ENCODE data around the gene DENND11.

The DENND11 gene

GRCh38 chr7:141674702-141675101, 27.3 kb downstream of the DENND11 start:
- Histone ChIP-seq H3K79me2 (ENCODE audit: control insufficient read depth, insufficient read depth, low read length, poor library complexity) (peaks cover 2% of the 10 kb centered on the region), H3K14ac (ENCODE audit: low read length) (peak overlapping the region; percentile 79), H3K27me3 (ENCODE audit: insufficient read depth, low read length) (no peaks in the 10 kb centered on the region), H2BK12ac (ENCODE audit: low read length) (peak overlapping the region; percentile 72), H3K4me3 (ENCODE audit: low read depth, low read length) (no peak overlapping the region), H3K36me3 (ENCODE audit: control insufficient read depth in 1 of 2, insufficient read depth in 2 of 2, low read length in 2 of 2) (peaks cover 3 to 10% of the 10 kb centered on the region in 2 experiments), H3K4ac (ENCODE audit: low read depth, low read length) (peak overlapping the region; percentile 92), H4K12ac (ENCODE audit: low read depth, low read length) (peak overlapping the region; percentile 49), H2AFZ (ENCODE audit: insufficient read depth, low read length, poor library complexity) (no peak overlapping the region), H2BK5ac (ENCODE audit: low read depth, low read length, poor library complexity) (peak overlapping the region; percentile 75), H3K18ac (ENCODE audit: low read length) (peak overlapping the region; percentile 71), H3K9me3 (ENCODE audit: insufficient read depth, low read depth, low read length) (peaks cover 2% of the 10 kb centered on the region), H2BK120ac (ENCODE audit: insufficient read depth, low read length, poor library complexity) (peak overlapping the region; percentile 96), H3K23ac (ENCODE audit: low read length) (no peak overlapping the region), H2AK5ac (ENCODE audit: low read length) (no peak overlapping the region), H4K91ac (ENCODE audit: low read depth, low read length) (peak overlapping the region; percentile 93), H3K4me1 (ENCODE audit: control insufficient read depth in 1 of 2, insufficient read depth in 2 of 2, low read length in 2 of 2) (peaks cover 6 to 10% of the 10 kb centered on the region in 2 experiments), H4K8ac (ENCODE audit: low read depth, low read length) (peak overlapping the region; percentile 75), H3K27ac (ENCODE audit: low read depth, low read length) (peak overlapping the region; percentile 94), H3K4me2 (ENCODE audit: low read length) (no peak overlapping the region), H3K79me1 (ENCODE audit: low read length) (peaks cover 9% of the 10 kb centered on the region), H3K9ac (ENCODE audit: low read length) (no peak overlapping the region)
- DNase-seq: no peak
- WGBS (ENCODE audit: extremely low coverage, insufficient coverage, insufficient read length): no CpG with 5 or more reads among the region's 4 CpGs

- Histone ChIP-seq H2AFZ (ENCODE audit: insufficient read depth, low read length, poor library complexity) (no peak overlapping the region), H4K8ac (ENCODE audit: low read depth, low read length) (no peak overlapping the region), H3K4me3 (ENCODE audit: low read depth, low read length) (no peak overlapping the region), H3K18ac (ENCODE audit: low read length) (no peak overlapping the region), H4K12ac (ENCODE audit: low read depth, low read length) (no peak overlapping the region), H3K36me3 (ENCODE audit: control insufficient read depth in 1 of 2, insufficient read depth in 2 of 2, low read length in 2 of 2) (peaks cover 3 to 10% of the 10 kb centered on the region in 2 experiments), H3K4ac (ENCODE audit: low read depth, low read length) (no peak overlapping the region), H3K27ac (ENCODE audit: low read depth, low read length) (peak overlapping the region; percentile 94), H3K9me3 (ENCODE audit: insufficient read depth, low read depth, low read length) (peaks cover 2% of the 10 kb centered on the region), H3K4me1 (ENCODE audit: control insufficient read depth in 1 of 2, insufficient read depth in 2 of 2, low read length in 2 of 2) (peaks cover 6 to 10% of the 10 kb centered on the region in 2 experiments), H4K91ac (ENCODE audit: low read depth, low read length) (peak overlapping the region; percentile 93), H2BK120ac (ENCODE audit: insufficient read depth, low read length, poor library complexity) (no peak overlapping the region), H3K27me3 (ENCODE audit: insufficient read depth, low read length) (no peaks in the 10 kb centered on the region), H3K4me2 (ENCODE audit: low read length) (peak overlapping the region; percentile 38), H2BK5ac (ENCODE audit: low read depth, low read length, poor library complexity) (peak overlapping the region; percentile 75), H3K23ac (ENCODE audit: low read length) (no peak overlapping the region), H3K79me1 (ENCODE audit: low read length) (peaks cover 9% of the 10 kb centered on the region), H2BK12ac (ENCODE audit: low read length) (no peak overlapping the region), H3K14ac (ENCODE audit: low read length) (no peak overlapping the region), H3K9ac (ENCODE audit: low read length) (no peak overlapping the region), H2AK5ac (ENCODE audit: low read length) (no peak overlapping the region), H3K79me2 (ENCODE audit: control insufficient read depth, insufficient read depth, low read length, poor library complexity) (peaks cover 2% of the 10 kb centered on the region)
- WGBS (ENCODE audit: extremely low coverage, insufficient coverage, insufficient read length): no CpG with 5 or more reads among the region's 5 CpGs
- peak in 1 of 2 donors; percentile 37 for DNase-seq
These were observed 27.7 kb downstream of the DENND11 start for GRCh38 chr7:141674171-141674671.

GRCh38 chr7:141673346-141673745, 28.6 kb downstream of the DENND11 start:
- Histone ChIP-seq H3K4me3 (ENCODE audit: low read depth, low read length) (no peak overlapping the region), H2BK5ac (ENCODE audit: low read depth, low read length, poor library complexity) (peak overlapping the region; percentile 8), H3K9me3 (ENCODE audit: insufficient read depth, low read depth, low read length) (peaks cover 2% of the 10 kb centered on the region), H3K27ac (ENCODE audit: low read depth, low read length) (peak overlapping the region; percentile 42), H4K8ac (ENCODE audit: low read depth, low read length) (no peak overlapping the region), H3K79me2 (ENCODE audit: control insufficient read depth, insufficient read depth, low read length, poor library complexity) (peaks cover 2% of the 10 kb centered on the region), H3K4ac (ENCODE audit: low read depth, low read length) (no peak overlapping the region), H2AK5ac (ENCODE audit: low read length) (no peak overlapping the region), H4K12ac (ENCODE audit: low read depth, low read length) (no peak overlapping the region), H2BK12ac (ENCODE audit: low read length) (no peak overlapping the region), H3K4me2 (ENCODE audit: low read length) (no peak overlapping the region), H3K79me1 (ENCODE audit: low read length) (peaks cover 9% of the 10 kb centered on the region), H3K14ac (ENCODE audit: low read length) (no peak overlapping the region), H3K9ac (ENCODE audit: low read length) (no peak overlapping the region), H3K36me3 (ENCODE audit: control insufficient read depth in 1 of 2, insufficient read depth in 2 of 2, low read length in 2 of 2) (peaks cover 4 to 10% of the 10 kb centered on the region in 2 experiments), H3K27me3 (ENCODE audit: insufficient read depth, low read length) (no peaks in the 10 kb centered on the region), H3K23ac (ENCODE audit: low read length) (no peak overlapping the region), H2BK120ac (ENCODE audit: insufficient read depth, low read length, poor library complexity) (peak overlapping the region; percentile 8), H4K91ac (ENCODE audit: low read depth, low read length) (peak overlapping the region; percentile 25), H3K4me1 (ENCODE audit: control insufficient read depth in 1 of 2, insufficient read depth in 2 of 2, low read length in 2 of 2) (peaks cover 6 to 10% of the 10 kb centered on the region in 2 experiments), H2AFZ (ENCODE audit: insufficient read depth, low read length, poor library complexity) (no peak overlapping the region), H3K18ac (ENCODE audit: low read length) (no peak overlapping the region)
- WGBS (ENCODE audit: extremely low coverage, insufficient coverage, insufficient read length): no CpG with 5 or more reads among the region's 3 CpGs
- no peak for DNase-seq

GRCh38 chr7:141671705-141672496, 30.1 kb downstream of the DENND11 start:
- WGBS (ENCODE audit: extremely low coverage, insufficient coverage, insufficient read length): no CpG with 5 or more reads among the region's 7 CpGs
- Histone ChIP-seq H3K9ac (ENCODE audit: low read length) (peak overlapping the region; percentile 43), H4K91ac (ENCODE audit: low read depth, low read length) (no peak overlapping the region), H3K27ac (ENCODE audit: low read depth, low read length) (no peak overlapping the region), H3K9me3 (ENCODE audit: insufficient read depth, low read depth, low read length) (peaks cover 2% of the 10 kb centered on the region), H3K36me3 (ENCODE audit: control insufficient read depth in 1 of 2, insufficient read depth in 2 of 2, low read length in 2 of 2) (peaks cover 4 to 10% of the 10 kb centered on the region in 2 experiments), H2AFZ (ENCODE audit: insufficient read depth, low read length, poor library complexity) (no peak overlapping the region), H4K12ac (ENCODE audit: low read depth, low read length) (no peak overlapping the region), H3K27me3 (ENCODE audit: insufficient read depth, low read length) (no peaks in the 10 kb centered on the region), H2BK5ac (ENCODE audit: low read depth, low read length, poor library complexity) (no peak overlapping the region), H3K4me2 (ENCODE audit: low read length) (no peak overlapping the region), H2BK120ac (ENCODE audit: insufficient read depth, low read length, poor library complexity) (no peak overlapping the region), H3K79me2 (ENCODE audit: control insufficient read depth, insufficient read depth, low read length, poor library complexity) (peaks cover 2% of the 10 kb centered on the region), H2AK5ac (ENCODE audit: low read length) (no peak overlapping the region), H3K18ac (ENCODE audit: low read length) (no peak overlapping the region), H3K4ac (ENCODE audit: low read depth, low read length) (no peak overlapping the region), H3K4me1 (ENCODE audit: control insufficient read depth in 1 of 2, insufficient read depth in 2 of 2, low read length in 2 of 2) (peaks cover 6 to 10% of the 10 kb centered on the region in 2 experiments), H3K14ac (ENCODE audit: low read length) (no peak overlapping the region), H3K4me3 (ENCODE audit: low read depth, low read length) (no peak overlapping the region), H2BK12ac (ENCODE audit: low read length) (no peak overlapping the region), H4K8ac (ENCODE audit: low read depth, low read length) (no peak overlapping the region), H3K23ac (ENCODE audit: low read length) (no peak overlapping the region), H3K79me1 (ENCODE audit: low read length) (peaks cover 9% of the 10 kb centered on the region)
- peak in 1 of 2 donors; percentile 33 for DNase-seq
